LNCaP clone FGC (cell line): ENCODE measurements around the gene SEPTIN8.
A peak's percentile ranks its signal among the peaks of the same experiment; 100 is the strongest.
"Not testable (repeated sequence)": the region's sequence is repeated elsewhere in the genome, so short reads cannot be mapped to it uniquely, and the experiment has no call there.

Experiments used
- DNase-seq: peaks from one replicate; pipeline ENCODE4 v3.0.0-alpha.2; 2011; ENCODE audit warnings: low read depth
- H3K4me3 ChIP-seq: 2 replicates; pipeline ENCODE4 v1.5.1; 2011; ENCODE audit warnings: mild to moderate bottlenecking, low read depth, low read length, control low read depth
- TF ChIP-seq, protein P1 (sequence below): IDR thresholded peaks from 2 replicates; pipeline ENCODE4 v1.5.1; 2012; ENCODE audit warnings: mild to moderate bottlenecking; ENCODE audit not compliant: control insufficient read depth, insufficient read depth; ENCODE audit errors: extremely low read depth

The SEPTIN8 gene

GRCh38 chr5:132812781-132813598 lies 36.0 kb upstream of the SEPTIN8 start, which contains the start of gene SOWAHA:
SOWAHA (plus strand) TSS chr5:132813302; CDS start chr5:132813622, 320 bp downstream.
- peak within 1 kb of the TSS; percentile 42 for H3K4me3 ChIP-seq
- DNase-seq, result no peak
- TF ChIP-seq, protein P1, sequence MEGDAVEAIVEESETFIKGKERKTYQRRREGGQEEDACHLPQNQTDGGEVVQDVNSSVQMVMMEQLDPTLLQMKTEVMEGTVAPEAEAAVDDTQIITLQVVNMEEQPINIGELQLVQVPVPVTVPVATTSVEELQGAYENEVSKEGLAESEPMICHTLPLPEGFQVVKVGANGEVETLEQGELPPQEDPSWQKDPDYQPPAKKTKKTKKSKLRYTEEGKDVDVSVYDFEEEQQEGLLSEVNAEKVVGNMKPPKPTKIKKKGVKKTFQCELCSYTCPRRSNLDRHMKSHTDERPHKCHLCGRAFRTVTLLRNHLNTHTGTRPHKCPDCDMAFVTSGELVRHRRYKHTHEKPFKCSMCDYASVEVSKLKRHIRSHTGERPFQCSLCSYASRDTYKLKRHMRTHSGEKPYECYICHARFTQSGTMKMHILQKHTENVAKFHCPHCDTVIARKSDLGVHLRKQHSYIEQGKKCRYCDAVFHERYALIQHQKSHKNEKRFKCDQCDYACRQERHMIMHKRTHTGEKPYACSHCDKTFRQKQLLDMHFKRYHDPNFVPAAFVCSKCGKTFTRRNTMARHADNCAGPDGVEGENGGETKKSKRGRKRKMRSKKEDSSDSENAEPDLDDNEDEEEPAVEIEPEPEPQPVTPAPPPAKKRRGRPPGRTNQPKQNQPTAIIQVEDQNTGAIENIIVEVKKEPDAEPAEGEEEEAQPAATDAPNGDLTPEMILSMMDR, result no peak

GRCh38 chr5:132812123-132812765 lies 35.2 kb upstream of the SEPTIN8 start:
- no peak for DNase-seq
- no peak overlapping the region for H3K4me3 ChIP-seq
- TF ChIP-seq, protein P1, result no peak

- TF ChIP-seq, protein P1, result no peak
- no peak overlapping the region for H3K4me3 ChIP-seq
- DNase-seq, result no peak
These were observed 33.6 kb upstream of the SEPTIN8 start for GRCh38 chr5:132810605-132811004.

DNA sequence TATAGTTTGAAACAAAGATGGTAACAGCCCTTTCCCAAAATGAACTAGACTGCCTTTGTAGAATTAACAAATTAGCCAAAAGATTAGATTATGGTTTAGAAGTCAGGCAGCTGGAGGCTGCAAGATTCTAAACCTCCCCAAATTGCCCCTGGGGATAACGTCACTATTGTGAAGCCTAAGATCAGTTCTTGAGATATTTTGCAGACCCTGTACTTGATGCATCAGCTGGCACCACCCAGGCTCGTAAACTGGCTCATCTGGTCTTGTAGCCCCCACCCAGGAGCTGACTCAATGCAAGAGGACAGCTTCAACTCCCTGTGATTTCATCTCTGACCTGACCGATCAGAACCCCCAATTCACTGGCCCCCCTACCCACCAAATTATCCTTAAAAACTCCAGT lies 31.8 kb upstream of the SEPTIN8 start:
- TF ChIP-seq, protein P1, result no peak
- H3K4me3 ChIP-seq, result no peak overlapping the region
- no peak for DNase-seq

DNA sequence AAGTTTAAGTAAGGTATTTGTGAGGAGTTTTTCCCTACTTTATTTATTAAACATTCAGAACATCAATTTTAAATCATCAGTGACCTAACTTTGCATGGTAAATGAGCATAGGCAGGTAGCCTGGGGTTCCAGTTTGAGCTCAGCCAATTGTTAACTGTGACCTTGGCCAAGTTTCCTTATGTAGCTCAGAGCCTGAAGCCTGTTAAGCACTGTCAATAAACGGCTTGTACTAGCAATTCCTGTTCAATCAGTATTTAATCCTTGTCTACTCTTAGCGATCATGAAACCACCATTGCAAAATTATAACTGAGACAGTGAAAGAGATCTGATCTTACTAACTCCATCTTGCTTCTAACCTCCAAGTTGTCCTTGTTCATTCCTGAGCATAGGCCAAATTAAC lies 31.4 kb upstream of the SEPTIN8 start:
- peak; percentile 56 for DNase-seq
- TF ChIP-seq, protein P1, result no peak
- H3K4me3 ChIP-seq, result no peak overlapping the region

- TF ChIP-seq, protein P1, result no peak
- no peak overlapping the region for H3K4me3 ChIP-seq
- DNase-seq, result no peak
These were observed 30.3 kb upstream of the SEPTIN8 start for GRCh38 chr5:132807163-132807838.

DNA sequence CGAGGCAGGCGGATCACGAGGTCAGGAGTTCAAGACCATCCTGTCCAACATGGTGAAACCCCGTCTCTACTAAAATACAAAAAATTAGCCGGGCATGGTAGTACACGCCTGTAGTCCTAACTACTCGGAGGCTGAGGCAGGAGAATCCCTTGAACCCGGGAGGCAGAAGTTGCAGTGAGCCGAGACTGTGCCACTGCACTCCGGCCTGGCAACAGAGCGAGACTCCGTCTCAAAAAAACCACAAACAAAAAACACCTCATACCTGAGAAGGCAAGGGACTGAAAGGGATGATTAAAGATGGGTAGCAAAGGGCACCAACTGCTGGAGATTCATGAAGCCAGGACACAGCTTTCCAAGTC lies 29.7 kb upstream of the SEPTIN8 start:
- not testable (repeated sequence) for DNase-seq, H3K4me3 ChIP-seq

- not testable (repeated sequence) for H3K4me3 ChIP-seq, DNase-seq
These were observed 28.8 kb upstream of the SEPTIN8 start for GRCh38 chr5:132805872-132806271.

GRCh38 chr5:132804219-132804618 lies 27.2 kb upstream of the SEPTIN8 start:
- DNase-seq, H3K4me3 ChIP-seq: not testable (repeated sequence)

- not testable (repeated sequence) for H3K4me3 ChIP-seq, DNase-seq
These were observed 25.6 kb upstream of the SEPTIN8 start for GRCh38 chr5:132802685-132803066.
